ENCODE measurements around the gene CHMP1A.

DNA sequence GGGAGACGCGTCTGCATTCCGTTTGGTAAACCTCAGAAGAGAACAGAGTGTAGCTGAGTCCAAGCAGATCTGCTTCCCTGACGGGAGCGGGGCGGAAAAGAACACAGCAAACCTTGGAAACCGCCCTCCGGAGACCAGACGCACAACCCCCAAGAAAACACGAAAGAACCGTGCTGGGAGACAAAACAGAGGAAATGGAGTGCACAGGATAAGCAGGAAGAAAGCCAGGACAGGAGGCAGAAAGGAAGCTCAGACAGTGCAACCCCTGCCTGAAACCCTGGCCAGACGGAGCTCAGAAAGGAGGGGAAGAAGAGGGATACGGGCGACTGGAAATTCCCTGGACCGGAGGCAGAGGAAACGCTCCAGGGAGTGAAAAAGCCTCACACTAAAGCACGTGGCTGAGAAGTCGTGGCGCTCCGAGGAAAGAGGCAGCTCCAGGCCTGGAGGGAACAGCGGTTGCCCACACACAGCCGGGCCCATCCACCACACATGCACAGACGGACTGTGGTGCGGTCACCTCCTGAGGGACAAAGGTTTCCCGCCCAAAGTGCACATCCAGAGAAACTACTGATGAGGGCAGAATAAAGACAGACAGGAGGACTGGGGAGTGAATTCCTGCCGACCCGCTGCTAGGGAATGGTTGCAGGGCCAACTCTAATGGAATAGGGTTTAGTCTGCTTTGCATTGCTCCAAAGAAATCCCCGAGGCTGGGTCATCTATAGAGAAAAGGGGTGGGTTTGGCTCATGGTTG lies 33.8 kb downstream of the CHMP1A start:
- TF ChIP-seq, protein P1, sequence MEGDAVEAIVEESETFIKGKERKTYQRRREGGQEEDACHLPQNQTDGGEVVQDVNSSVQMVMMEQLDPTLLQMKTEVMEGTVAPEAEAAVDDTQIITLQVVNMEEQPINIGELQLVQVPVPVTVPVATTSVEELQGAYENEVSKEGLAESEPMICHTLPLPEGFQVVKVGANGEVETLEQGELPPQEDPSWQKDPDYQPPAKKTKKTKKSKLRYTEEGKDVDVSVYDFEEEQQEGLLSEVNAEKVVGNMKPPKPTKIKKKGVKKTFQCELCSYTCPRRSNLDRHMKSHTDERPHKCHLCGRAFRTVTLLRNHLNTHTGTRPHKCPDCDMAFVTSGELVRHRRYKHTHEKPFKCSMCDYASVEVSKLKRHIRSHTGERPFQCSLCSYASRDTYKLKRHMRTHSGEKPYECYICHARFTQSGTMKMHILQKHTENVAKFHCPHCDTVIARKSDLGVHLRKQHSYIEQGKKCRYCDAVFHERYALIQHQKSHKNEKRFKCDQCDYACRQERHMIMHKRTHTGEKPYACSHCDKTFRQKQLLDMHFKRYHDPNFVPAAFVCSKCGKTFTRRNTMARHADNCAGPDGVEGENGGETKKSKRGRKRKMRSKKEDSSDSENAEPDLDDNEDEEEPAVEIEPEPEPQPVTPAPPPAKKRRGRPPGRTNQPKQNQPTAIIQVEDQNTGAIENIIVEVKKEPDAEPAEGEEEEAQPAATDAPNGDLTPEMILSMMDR (optimal IDR thresholded peaks at IDR 0.05 in 1 of 3, IDR thresholded peaks at IDR 0.05 in 1 of 3, conservative IDR thresholded peaks at IDR 0.05 in 1 of 3; ENCODE audit: extremely low read depth in 1 of 3, insufficient read depth in 2 of 3, low read length in 3 of 3): no peak
- no peak for TF ChIP-seq EZH2 (IDR thresholded peaks at IDR 0.05; ENCODE audit: low read length)
